Activated CD4-positive, alpha-beta T cell treated with anti-CD3 and anti-CD28 coated beads, Interleukin-2, amount 10 ng/mL, durations not matched to agents 7 days and 5 days (primary cell): Measurements from ENCODE around the gene AARS2. TPM values are rescaled to one million over a fixed set of nuclear protein-coding genes. Genes with fewer than 3 reads are reported as not detected.

Experiments used
- CTCF ChIA-PET: fragments of 350-600 bp; sonication (Branson Sonifier 250); formaldehyde crosslinking; loops from one replicate; lab custom pipeline; 2021; ENCODE audit warnings: antibody characterized with exemption; lab: Charles Lee
- POLR2A ChIA-PET: fragments of 350-600 bp; sonication (Branson Sonifier 250); formaldehyde crosslinking; loops from one replicate; lab custom pipeline; 2021; ENCODE audit warnings: antibody characterized with exemption; lab: Charles Lee
- DNase-seq: peaks from one replicate; pipeline ENCODE4 v3.0.0-alpha.2; 2020
- H3K27ac Mint-ChIP-seq: one replicate; pipeline ENCODE4 v1.8.0; 2021; ENCODE audit warnings: mild to moderate bottlenecking, moderate library complexity, mixed read lengths
- H3K27me3 Mint-ChIP-seq: one replicate; pipeline ENCODE4 v1.8.0; 2021; ENCODE audit warnings: mixed read lengths
- H3K36me3 Mint-ChIP-seq: one replicate; pipeline ENCODE4 v1.8.0; 2021; ENCODE audit warnings: low read depth, mixed read lengths
- H3K4me1 Mint-ChIP-seq: one replicate; pipeline ENCODE4 v1.8.0; 2021; ENCODE audit warnings: mixed read lengths
- H3K4me3 Mint-ChIP-seq: one replicate; pipeline ENCODE4 v1.8.0; 2021; ENCODE audit warnings: mild to moderate bottlenecking, moderate library complexity, mixed read lengths
- H3K9me3 Mint-ChIP-seq: one replicate; pipeline ENCODE4 v1.8.0; 2021; ENCODE audit warnings: mixed read lengths
- total RNA-seq, 2 experiments: library from RNA; stranded (reverse); gene quantifications; one replicate each; pipeline ENCODE4 v1.2.3, GENCODE V29; 2021

Gene AARS2
- total RNA-seq, 2 experiments from 2014 or later = 16.8 to 19.6 TPM

- Mint-ChIP-seq H3K27me3 (peaks cover 2% of the 10 kb centered on the region), H3K36me3 (peaks cover 10% of the 10 kb centered on the region), H3K9me3 (no peaks in the 10 kb centered on the region), H3K4me1 (peaks cover 53% of the 10 kb centered on the region), H3K4me3 (peak overlapping the region; percentile 95), H3K27ac (peak overlapping the region; percentile 92)
- no peak for DNase-seq
- CTCF ChIA-PET = interaction anchor here (0.5 to 1.5 kb wide), 7 partner anchors 9 to 46 kb away, joined by 3 to 8 read pairs (median 3); partner anchors contain the start of gene HSP90AB1
- POLR2A ChIA-PET = no interaction called here
Observed at GRCh38 chr6:44262467-44263353, 50.4 kb downstream of the AARS2 start.

- Mint-ChIP-seq H3K9me3 (no peaks in the 10 kb centered on the region), H3K4me3 (no peak overlapping the region), H3K36me3 (peaks cover 10% of the 10 kb centered on the region), H3K4me1 (peaks cover 50% of the 10 kb centered on the region), H3K27me3 (no peaks in the 10 kb centered on the region), H3K27ac (no peak overlapping the region)
- ChIA-PET CTCF (interaction anchor here (1.1 to 1.5 kb wide), 4 partner anchors 8 to 40 kb away, joined by 3 to 8 read pairs (median 5); no protein-coding TSS in a partner anchor), POLR2A (no interaction called here)
- DNase-seq = no peak
Observed at GRCh38 chr6:44261581-44261980, 51.6 kb downstream of the AARS2 start.

DNA sequence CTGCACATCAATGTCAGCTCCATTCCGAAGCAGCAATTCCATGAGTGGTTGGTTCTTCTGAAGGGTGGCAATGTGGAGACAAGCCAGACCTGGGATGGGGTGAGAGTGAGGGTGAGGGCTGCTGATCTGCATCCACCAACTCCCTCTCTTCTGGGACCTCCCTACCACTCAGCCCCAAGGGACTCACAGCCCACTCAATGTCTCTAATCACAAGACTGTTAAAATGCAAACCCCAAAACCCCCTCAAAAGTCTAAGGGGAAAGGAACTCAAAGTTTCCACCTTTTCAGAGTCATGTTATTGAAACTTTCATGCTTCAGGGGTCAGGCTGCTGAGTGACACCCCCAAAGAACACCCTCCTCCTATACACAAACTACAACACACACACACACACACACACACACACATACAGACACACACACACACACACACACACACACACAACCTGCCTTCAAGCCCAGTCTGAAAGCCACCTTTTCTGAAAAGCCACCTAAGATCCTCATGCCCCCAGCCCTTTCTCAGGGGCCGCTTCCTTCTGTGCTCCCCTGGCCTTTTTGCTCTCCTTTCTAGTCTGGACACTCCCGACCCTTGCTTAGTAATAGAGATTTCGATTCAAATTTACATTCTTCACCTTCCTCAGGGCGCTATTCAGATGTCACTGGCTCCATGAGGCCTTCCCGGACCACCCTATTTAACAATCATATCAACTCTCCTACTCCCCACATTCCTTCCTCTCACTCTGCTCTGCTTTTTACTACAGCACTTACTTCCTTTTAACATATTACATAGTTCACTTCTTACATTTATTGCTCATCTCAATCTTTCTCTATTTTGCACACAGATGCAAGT is 52.5 kb downstream of the AARS2 start:
- Mint-ChIP-seq H3K27me3 (no peaks in the 10 kb centered on the region), H3K4me1 (peaks cover 52% of the 10 kb centered on the region), H3K36me3 (peaks cover 10% of the 10 kb centered on the region), H3K27ac (peak overlapping the region; percentile 46), H3K9me3 (no peaks in the 10 kb centered on the region), H3K4me3 (no peak overlapping the region)
- ChIA-PET CTCF (interaction anchor here (0.6 to 1.1 kb wide), 2 partner anchors 16 to 260 kb away, joined by 3 to 5 read pairs; no protein-coding TSS in a partner anchor), POLR2A (no interaction called here)
- DNase-seq = no peak

GRCh38 chr6:44260011-44260410 is 53.1 kb downstream of the AARS2 start:
- peaks cover 57% of the 10 kb centered on the region for H3K4me1 Mint-ChIP-seq
- POLR2A ChIA-PET = no interaction called here
- CTCF ChIA-PET = interaction anchor here (0.6 kb wide), 1 partner anchor 261 kb away, joined by 5 read pairs; no protein-coding TSS in a partner anchor

GRCh38 chr6:44258921-44259320 is 54.2 kb downstream of the AARS2 start:
- Mint-ChIP-seq H3K4me3 (no peak overlapping the region), H3K36me3 (peaks cover 21% of the 10 kb centered on the region), H3K27me3 (no peaks in the 10 kb centered on the region), H3K4me1 (peaks cover 58% of the 10 kb centered on the region), H3K27ac (peak overlapping the region; percentile 16), H3K9me3 (no peaks in the 10 kb centered on the region)
- CTCF ChIA-PET = no interaction called here
- POLR2A ChIA-PET = no interaction called here
- no peak for DNase-seq

More at GRCh38 chr6:44260011-44260410, 53.1 kb downstream of the AARS2 start:
- no peak overlapping the region for H3K4me3 Mint-ChIP-seq
- H3K36me3 Mint-ChIP-seq = peaks cover 12% of the 10 kb centered on the region
- H3K9me3 Mint-ChIP-seq = no peaks in the 10 kb centered on the region
- H3K27ac Mint-ChIP-seq = peak overlapping the region; percentile 46
- H3K27me3 Mint-ChIP-seq = no peaks in the 10 kb centered on the region
- DNase-seq = no peak

- H3K4me3 Mint-ChIP-seq = peak overlapping the region; percentile 78
- peak overlapping the region; percentile 88 for H3K27ac Mint-ChIP-seq
- ChIA-PET CTCF (interaction anchor here (5.8 kb wide), 1 partner anchor 13 kb away, joined by 66 read pairs; the partner anchor contains the start of gene HSP90AB1), POLR2A (no interaction called here)
- H3K4me1 Mint-ChIP-seq = peaks cover 59% of the 10 kb centered on the region
- no peaks in the 10 kb centered on the region for H3K27me3 Mint-ChIP-seq
- no peak for DNase-seq
- H3K36me3 Mint-ChIP-seq = peaks cover 25% of the 10 kb centered on the region
- H3K9me3 Mint-ChIP-seq = no peaks in the 10 kb centered on the region
Observed at GRCh38 chr6:44258325-44258863, 54.8 kb downstream of the AARS2 start.

- Mint-ChIP-seq H3K4me1 (peaks cover 57% of the 10 kb centered on the region), H3K27me3 (no peaks in the 10 kb centered on the region), H3K36me3 (peaks cover 30% of the 10 kb centered on the region), H3K27ac (peak overlapping the region; percentile 88), H3K4me3 (peak overlapping the region; percentile 78), H3K9me3 (no peaks in the 10 kb centered on the region)
- DNase-seq = no peak
- ChIA-PET CTCF (interaction anchor here (0.6 to 5.8 kb wide), 4 partner anchors 13 to 667 kb away, joined by 3 to 66 read pairs (median 5); partner anchors contain the start of genes AARS2 and HSP90AB1), POLR2A (interaction anchor here (0.7 kb wide), 1 partner anchor 9 kb away, joined by 3 read pairs; no protein-coding TSS in a partner anchor)
Observed at GRCh38 chr6:44257753-44258324, 55.3 kb downstream of the AARS2 start.

GRCh38 chr6:44257025-44257752 is 56.0 kb downstream of the AARS2 start, which contains the start of gene SLC35B2:
Gene SLC35B2, minus strand, starts transcription at chr6:44257528. Its CDS starts 118 bp downstream, at chr6:44257410.
- peak within 1 kb of the TSS; percentile 84 for H3K4me3 Mint-ChIP-seq
- H3K36me3 Mint-ChIP-seq = peaks cover 36% of the 10 kb centered on the region
- H3K4me1 Mint-ChIP-seq = peaks cover 54% of the 10 kb centered on the region
- DNase-seq = peak; percentile 63
- CTCF ChIA-PET = interaction anchor here (0.5 to 5.8 kb wide), 17 partner anchors 9 to 666 kb away, joined by 3 to 66 read pairs (median 4); partner anchors contain the start of genes AARS2 and HSP90AB1
- peak within 1 kb of the TSS; percentile 88 for H3K27ac Mint-ChIP-seq
- no peaks in the 10 kb centered on the region for H3K9me3 Mint-ChIP-seq
- no peaks in the 10 kb centered on the region for H3K27me3 Mint-ChIP-seq
- POLR2A ChIA-PET = interaction anchor here (0.7 to 2.4 kb wide), 2 partner anchors 8 to 10 kb away, joined by 3 to 15 read pairs; partner anchors contain the start of gene HSP90AB1

- no peaks in the 10 kb centered on the region for H3K9me3 Mint-ChIP-seq
- H3K27me3 Mint-ChIP-seq = no peaks in the 10 kb centered on the region
- ChIA-PET POLR2A (interaction anchor here (0.6 to 2.4 kb wide), 2 partner anchors 9 to 157 kb away, joined by 3 to 15 read pairs; partner anchors contain the start of gene HSP90AB1), CTCF (interaction anchor here (0.5 to 5.8 kb wide), 18 partner anchors 10 to 123 kb away, joined by 3 to 66 read pairs (median 4); partner anchors contain the start of genes AARS2 and HSP90AB1)
- H3K27ac Mint-ChIP-seq = peak overlapping the region; percentile 81
- peak overlapping the region; percentile 84 for H3K4me3 Mint-ChIP-seq
- peaks cover 55% of the 10 kb centered on the region for H3K4me1 Mint-ChIP-seq
- H3K36me3 Mint-ChIP-seq = peaks cover 41% of the 10 kb centered on the region
- DNase-seq = no peak
Observed at GRCh38 chr6:44256775-44257024, 56.4 kb downstream of the AARS2 start.

- Mint-ChIP-seq H3K27ac (peak overlapping the region; percentile 81), H3K4me1 (peaks cover 58% of the 10 kb centered on the region), H3K27me3 (no peaks in the 10 kb centered on the region), H3K4me3 (peak overlapping the region; percentile 84), H3K36me3 (peaks cover 45% of the 10 kb centered on the region), H3K9me3 (no peaks in the 10 kb centered on the region)
- ChIA-PET CTCF (interaction anchor here (0.6 to 5.8 kb wide), 18 partner anchors 10 to 122 kb away, joined by 3 to 66 read pairs (median 4); partner anchors contain the start of genes AARS2 and HSP90AB1), POLR2A (interaction anchor here (0.6 to 2.4 kb wide), 2 partner anchors 9 to 156 kb away, joined by 3 to 15 read pairs; partner anchors contain the start of gene HSP90AB1)
- no peak for DNase-seq
Observed at GRCh38 chr6:44255871-44256774, 57.0 kb downstream of the AARS2 start.
